WTC11 (cell line): ENCODE data around the gene YARS2.

ENCODE experiments used
- CTCF ChIP-seq: fragments of 200-600 bp; IDR thresholded peaks from 2 replicates; pipeline ENCODE4 v1.8.0; 2022; ENCODE audit warnings: antibody characterized with exemption
- USF1 ChIP-seq: sonication (generic); formaldehyde crosslinking; IDR thresholded peaks from 2 replicates; pipeline ENCODE4 v1.8.0; 2022; ENCODE audit warnings: mild to moderate bottlenecking, missing genetic modification reagents

GRCh38 chr12:32734952-32735351 is 20.7 kb downstream of the YARS2 start:
- TF ChIP-seq CTCF, result no peak
- TF ChIP-seq USF1, result no peak
